ENCODE results near the gene CDC16.

- no peak for TF ChIP-seq EZH2 (IDR thresholded peaks at IDR 0.05; ENCODE audit: borderline replicate concordance, insufficient read depth, low read depth, low read length, poor library complexity, severe bottlenecking)
- TF ChIP-seq, protein P1, sequence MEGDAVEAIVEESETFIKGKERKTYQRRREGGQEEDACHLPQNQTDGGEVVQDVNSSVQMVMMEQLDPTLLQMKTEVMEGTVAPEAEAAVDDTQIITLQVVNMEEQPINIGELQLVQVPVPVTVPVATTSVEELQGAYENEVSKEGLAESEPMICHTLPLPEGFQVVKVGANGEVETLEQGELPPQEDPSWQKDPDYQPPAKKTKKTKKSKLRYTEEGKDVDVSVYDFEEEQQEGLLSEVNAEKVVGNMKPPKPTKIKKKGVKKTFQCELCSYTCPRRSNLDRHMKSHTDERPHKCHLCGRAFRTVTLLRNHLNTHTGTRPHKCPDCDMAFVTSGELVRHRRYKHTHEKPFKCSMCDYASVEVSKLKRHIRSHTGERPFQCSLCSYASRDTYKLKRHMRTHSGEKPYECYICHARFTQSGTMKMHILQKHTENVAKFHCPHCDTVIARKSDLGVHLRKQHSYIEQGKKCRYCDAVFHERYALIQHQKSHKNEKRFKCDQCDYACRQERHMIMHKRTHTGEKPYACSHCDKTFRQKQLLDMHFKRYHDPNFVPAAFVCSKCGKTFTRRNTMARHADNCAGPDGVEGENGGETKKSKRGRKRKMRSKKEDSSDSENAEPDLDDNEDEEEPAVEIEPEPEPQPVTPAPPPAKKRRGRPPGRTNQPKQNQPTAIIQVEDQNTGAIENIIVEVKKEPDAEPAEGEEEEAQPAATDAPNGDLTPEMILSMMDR (IDR thresholded peaks at IDR 0.05): no peak
Observed at GRCh38 chr13:114279146-114279545, 44.4 kb downstream of the CDC16 start.

All from B cell (primary cell).